Memory B cell (primary cell): ENCODE data around the gene ADAMTS7.
"Not testable (repeated sequence)": the region's sequence is repeated elsewhere in the genome, so short reads cannot be mapped to it uniquely, and the experiment has no call there.

Source experiments
- ATAC-seq: fragments of 150-1000 bp; cut with Tn5 transposase; 2 replicates; pipeline ENCODE4 v1.10.0; 2021; ENCODE audit warnings: low read depth, mild to moderate bottlenecking, moderate library complexity
- DNase-seq, 2 donors: peaks; one replicate each; pipeline ENCODE4 v3.0.0; 2022; ENCODE audit warnings: low spot score in 2 of 2
- H3K27ac Mint-ChIP-seq: one replicate; pipeline ENCODE4 v1.8.0; 2022; ENCODE audit warnings: mild to moderate bottlenecking, moderate library complexity, mixed read lengths
- H3K27me3 Mint-ChIP-seq: one replicate; pipeline ENCODE4 v1.8.0; 2022; ENCODE audit warnings: mixed read lengths
- H3K36me3 Mint-ChIP-seq: one replicate; pipeline ENCODE4 v1.8.0; 2022; ENCODE audit warnings: mild to moderate bottlenecking, mixed read lengths
- H3K4me1 Mint-ChIP-seq: one replicate; pipeline ENCODE4 v1.8.0; 2022; ENCODE audit warnings: mixed read lengths
- H3K4me3 Mint-ChIP-seq: one replicate; pipeline ENCODE4 v1.8.0; 2022; ENCODE audit warnings: mild to moderate bottlenecking, moderate library complexity, mixed read lengths
- H3K9me3 Mint-ChIP-seq: one replicate; pipeline ENCODE4 v1.8.0; 2022; ENCODE audit warnings: mixed read lengths

The ADAMTS7 gene

GRCh38 chr15:78840661-78841375 is 29.6 kb upstream of the ADAMTS7 start:
- Mint-ChIP-seq H3K4me3 (no peak overlapping the region), H3K4me1 (peaks cover 8% of the 10 kb centered on the region), H3K36me3 (no peaks in the 10 kb centered on the region), H3K27ac (peak overlapping the region; percentile 66), H3K9me3 (no peaks in the 10 kb centered on the region), H3K27me3 (no peaks in the 10 kb centered on the region)
- DNase-seq (no peak), ATAC-seq (peak; percentile 91)

- not testable (repeated sequence) for H3K27me3 Mint-ChIP-seq, H3K9me3 Mint-ChIP-seq, DNase-seq, H3K4me3 Mint-ChIP-seq, ATAC-seq, H3K4me1 Mint-ChIP-seq, H3K36me3 Mint-ChIP-seq
- H3K27ac Mint-ChIP-seq = peak overlapping the region; percentile 63
Observed at GRCh38 chr15:78839151-78839550, 27.9 kb upstream of the ADAMTS7 start.

GRCh38 chr15:78838489-78838888 is 27.2 kb upstream of the ADAMTS7 start:
- H3K4me3 Mint-ChIP-seq = no peak overlapping the region
- H3K9me3 Mint-ChIP-seq = no peaks in the 10 kb centered on the region
- H3K36me3 Mint-ChIP-seq = no peaks in the 10 kb centered on the region
- no peaks in the 10 kb centered on the region for H3K27me3 Mint-ChIP-seq
- DNase-seq (no peak), ATAC-seq (no peak)
- H3K27ac Mint-ChIP-seq = no peak overlapping the region
- peaks cover 8% of the 10 kb centered on the region for H3K4me1 Mint-ChIP-seq

GRCh38 chr15:78837543-78837942 is 26.3 kb upstream of the ADAMTS7 start:
- Mint-ChIP-seq H3K27ac (no peak overlapping the region), H3K4me1 (peaks cover 8% of the 10 kb centered on the region), H3K27me3 (no peaks in the 10 kb centered on the region), H3K36me3 (no peaks in the 10 kb centered on the region), H3K9me3 (no peaks in the 10 kb centered on the region), H3K4me3 (no peak overlapping the region)
- no peak for DNase-seq
- ATAC-seq = no peak

- no peaks in the 10 kb centered on the region for H3K36me3 Mint-ChIP-seq
- H3K9me3 Mint-ChIP-seq = no peaks in the 10 kb centered on the region
- DNase-seq (no peak), ATAC-seq (no peak)
- peaks cover 8% of the 10 kb centered on the region for H3K4me1 Mint-ChIP-seq
- H3K27me3 Mint-ChIP-seq = no peaks in the 10 kb centered on the region
- no peak overlapping the region for H3K4me3 Mint-ChIP-seq
- H3K27ac Mint-ChIP-seq = no peak overlapping the region
Observed at GRCh38 chr15:78837131-78837530, 25.9 kb upstream of the ADAMTS7 start.

GRCh38 chr15:78836333-78836732 is 25.1 kb upstream of the ADAMTS7 start:
- no peaks in the 10 kb centered on the region for H3K27me3 Mint-ChIP-seq

GRCh38 chr15:78831229-78832207 is 20.3 kb upstream of the ADAMTS7 start:
- Mint-ChIP-seq H3K4me3 (peak overlapping the region; percentile 87), H3K9me3 (no peaks in the 10 kb centered on the region), H3K4me1 (peaks cover 4% of the 10 kb centered on the region), H3K27me3 (peaks cover 3% of the 10 kb centered on the region), H3K36me3 (no peaks in the 10 kb centered on the region), H3K27ac (no peak overlapping the region)
- ATAC-seq = no peak
- DNase-seq = no peak

More at GRCh38 chr15:78836333-78836732, 25.1 kb upstream of the ADAMTS7 start:
- Mint-ChIP-seq H3K9me3 (no peaks in the 10 kb centered on the region), H3K4me3 (no peak overlapping the region), H3K27ac (no peak overlapping the region), H3K36me3 (no peaks in the 10 kb centered on the region), H3K4me1 (peaks cover 7% of the 10 kb centered on the region)
- DNase-seq (no peak), ATAC-seq (no peak)

GRCh38 chr15:78830514-78831228 is 19.4 kb upstream of the ADAMTS7 start:
- DNase-seq = no peak
- H3K9me3 Mint-ChIP-seq = no peaks in the 10 kb centered on the region
- H3K36me3 Mint-ChIP-seq = no peaks in the 10 kb centered on the region
- peak; percentile 52 for ATAC-seq
- H3K4me3 Mint-ChIP-seq = peak overlapping the region; percentile 87
- peaks cover 3% of the 10 kb centered on the region for H3K27me3 Mint-ChIP-seq
- H3K27ac Mint-ChIP-seq = no peak overlapping the region
- peaks cover 7% of the 10 kb centered on the region for H3K4me1 Mint-ChIP-seq

GRCh38 chr15:78828920-78829319 is 17.7 kb upstream of the ADAMTS7 start:
- DNase-seq (no peak), ATAC-seq (no peak)
- no peak overlapping the region for H3K27ac Mint-ChIP-seq
- peaks cover 3% of the 10 kb centered on the region for H3K27me3 Mint-ChIP-seq
- peaks cover 7% of the 10 kb centered on the region for H3K4me1 Mint-ChIP-seq
- no peaks in the 10 kb centered on the region for H3K36me3 Mint-ChIP-seq
- H3K4me3 Mint-ChIP-seq = no peak overlapping the region
- no peaks in the 10 kb centered on the region for H3K9me3 Mint-ChIP-seq

- Mint-ChIP-seq H3K4me3 (no peak overlapping the region), H3K36me3 (no peaks in the 10 kb centered on the region), H3K27me3 (peaks cover under 1% of the 10 kb centered on the region), H3K9me3 (no peaks in the 10 kb centered on the region), H3K27ac (no peak overlapping the region), H3K4me1 (peaks cover 3% of the 10 kb centered on the region)
- ATAC-seq (no peak), DNase-seq (no peak)
Observed at GRCh38 chr15:78822514-78822913, 11.2 kb upstream of the ADAMTS7 start.

GRCh38 chr15:78811825-78812183 is 540 bp upstream of the ADAMTS7 start:
- DNase-seq = no peak
- peak overlapping the region; percentile 9 for H3K27ac Mint-ChIP-seq
- peaks cover 2% of the 10 kb centered on the region for H3K36me3 Mint-ChIP-seq
- peaks cover 3% of the 10 kb centered on the region for H3K9me3 Mint-ChIP-seq
- H3K4me1 Mint-ChIP-seq = peaks cover 13% of the 10 kb centered on the region
- ATAC-seq = peak; percentile 33
- peaks cover 15% of the 10 kb centered on the region for H3K27me3 Mint-ChIP-seq
- H3K4me3 Mint-ChIP-seq = peak overlapping the region; percentile 81

GRCh38 chr15:78810362-78811123 is 721 bp downstream of the ADAMTS7 start:
- peaks cover 13% of the 10 kb centered on the region for H3K4me1 Mint-ChIP-seq
- H3K9me3 Mint-ChIP-seq = peaks cover 3% of the 10 kb centered on the region
- peaks cover 2% of the 10 kb centered on the region for H3K36me3 Mint-ChIP-seq
- ATAC-seq (peak; percentile 20), DNase-seq (peak in 1 of 2 donors; percentile 41)
- H3K27me3 Mint-ChIP-seq = peaks cover 15% of the 10 kb centered on the region
- H3K4me3 Mint-ChIP-seq = peak overlapping the region; percentile 81
- no peak overlapping the region for H3K27ac Mint-ChIP-seq

- Mint-ChIP-seq H3K27ac (no peak overlapping the region), H3K4me1 (peaks cover 13% of the 10 kb centered on the region), H3K9me3 (peaks cover 3% of the 10 kb centered on the region), H3K27me3 (peaks cover 15% of the 10 kb centered on the region), H3K36me3 (peaks cover 2% of the 10 kb centered on the region), H3K4me3 (peak overlapping the region; percentile 70)
- no peak for DNase-seq
- no peak for ATAC-seq
Observed at GRCh38 chr15:78810003-78810361, 1.3 kb downstream of the ADAMTS7 start.
